Vagina (tissue), 2 donors: Measurements from ENCODE around the gene GRK4. TPM values are rescaled to one million over a fixed set of nuclear protein-coding genes. Genes with fewer than 3 reads are reported as not detected.
A peak's percentile ranks its signal among the peaks of the same experiment; 100 is the strongest.

Experiments
- DNase-seq, 2 donors: peaks; one replicate each; pipeline ENCODE4 v3.0.0-alpha.2; 2017; ENCODE audit errors: extremely low spot score in 2 of 2
- H3K27ac ChIP-seq: fragments of 200-600 bp; sonication (generic); one replicate; pipeline ENCODE4 v1.5.1; 2019
- H3K27me3 ChIP-seq: fragments of 200-600 bp; sonication (generic); one replicate; pipeline ENCODE4 v1.5.1; 2019
- H3K36me3 ChIP-seq, 2 donors: fragments of 200-600 bp; sonication (generic); one replicate each; pipeline ENCODE4 v1.5.1; 2017 to 2019
- H3K4me1 ChIP-seq: fragments of 200-600 bp; sonication (generic); one replicate; pipeline ENCODE4 v1.5.1; 2019
- H3K4me3 ChIP-seq, 2 donors: fragments of 200-600 bp; sonication (generic); 1 replicate in 1 of 2; 2 replicates in 1 of 2; pipeline ENCODE4 v1.5.1; 2016 to 2019
- H3K9me3 ChIP-seq: fragments of 200-600 bp; sonication (generic); one replicate; pipeline ENCODE4 v1.5.1; 2019
- POLR2A ChIP-seq, 2 donors: fragments of 450-650 bp; IDR thresholded peaks; one replicate each; pipeline ENCODE4 v1.6.1; 2017; ENCODE audit warnings: antibody characterized with exemption in 2 of 2, mild to moderate bottlenecking in 2 of 2, moderate library complexity in 2 of 2
- POLR2AphosphoS5 ChIP-seq, 2 donors: sonication (generic); formaldehyde crosslinking; IDR thresholded peaks; one replicate each; pipeline ENCODE4 v1.9.0; 2017; ENCODE audit warnings: antibody characterized with exemption in 2 of 2, mild to moderate bottlenecking in 2 of 2, low read depth in 1 of 2; ENCODE audit not compliant: insufficient read depth in 1 of 2
- intact Hi-C: fragments of 100-400 bp; cut with DNase I; formaldehyde crosslinking; loops from one replicate; pipeline ENCODE4 v1.15.1; 2023
- total RNA-seq: library from RNA; depleted of rRNA; stranded (reverse); fragments of >200 nt; gene quantifications from one replicate; pipeline ENCODE4 v1.2.3, GENCODE V29; 2016
- TF ChIP-seq, protein P1 (sequence below), 3 experiments: fragments of 450-650 bp in 2 of 3; fragments of 200-600 bp in 1 of 3; sonication (generic) in 1 of 3; IDR thresholded peaks; one replicate each; pipeline ENCODE4 v1.5.1; 2017 to 2019; ENCODE audit warnings: antibody characterized with exemption in 3 of 3, mild to moderate bottlenecking in 2 of 3, moderate library complexity in 2 of 3

The GRK4 gene
- total RNA-seq, 1 donor from 2014 or later = 2.7 TPM

DNA sequence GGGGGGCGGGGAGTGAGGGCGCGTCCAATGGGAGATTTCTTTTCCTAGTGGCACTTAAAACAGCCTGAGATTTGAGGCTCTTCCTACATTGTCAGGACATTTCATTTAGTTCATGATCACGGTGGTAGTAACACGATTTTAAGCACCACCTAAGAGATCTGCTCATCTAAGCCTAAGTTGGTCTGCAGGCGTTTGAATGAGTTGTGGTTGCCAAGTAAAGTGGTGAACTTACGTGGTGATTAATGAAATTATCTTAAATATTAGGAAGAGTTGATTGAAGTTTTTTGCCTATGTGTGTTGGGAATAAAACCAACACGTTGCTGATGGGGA, 112.2 kb downstream of the GRK4 start:
- Histone ChIP-seq H3K36me3 (no peaks in the 10 kb centered on the region), H3K9me3 (no peaks in the 10 kb centered on the region), H3K27me3 (no peaks in the 10 kb centered on the region), H3K4me1 (peaks cover 35% of the 10 kb centered on the region), H3K27ac (peak overlapping the region; percentile 85), H3K4me3 (peak overlapping the region; percentile 79 to 87)
- no peak for TF ChIP-seq POLR2AphosphoS5 (IDR thresholded peaks at IDR 0.05; ENCODE audit: insufficient read depth in 1 of 2, low read depth in 1 of 2)
- TF ChIP-seq, protein P1, sequence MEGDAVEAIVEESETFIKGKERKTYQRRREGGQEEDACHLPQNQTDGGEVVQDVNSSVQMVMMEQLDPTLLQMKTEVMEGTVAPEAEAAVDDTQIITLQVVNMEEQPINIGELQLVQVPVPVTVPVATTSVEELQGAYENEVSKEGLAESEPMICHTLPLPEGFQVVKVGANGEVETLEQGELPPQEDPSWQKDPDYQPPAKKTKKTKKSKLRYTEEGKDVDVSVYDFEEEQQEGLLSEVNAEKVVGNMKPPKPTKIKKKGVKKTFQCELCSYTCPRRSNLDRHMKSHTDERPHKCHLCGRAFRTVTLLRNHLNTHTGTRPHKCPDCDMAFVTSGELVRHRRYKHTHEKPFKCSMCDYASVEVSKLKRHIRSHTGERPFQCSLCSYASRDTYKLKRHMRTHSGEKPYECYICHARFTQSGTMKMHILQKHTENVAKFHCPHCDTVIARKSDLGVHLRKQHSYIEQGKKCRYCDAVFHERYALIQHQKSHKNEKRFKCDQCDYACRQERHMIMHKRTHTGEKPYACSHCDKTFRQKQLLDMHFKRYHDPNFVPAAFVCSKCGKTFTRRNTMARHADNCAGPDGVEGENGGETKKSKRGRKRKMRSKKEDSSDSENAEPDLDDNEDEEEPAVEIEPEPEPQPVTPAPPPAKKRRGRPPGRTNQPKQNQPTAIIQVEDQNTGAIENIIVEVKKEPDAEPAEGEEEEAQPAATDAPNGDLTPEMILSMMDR (IDR thresholded peaks at IDR 0.05) = no peak
- no peak for TF ChIP-seq POLR2A (IDR thresholded peaks at IDR 0.05)
- DNase-seq = no peak
- intact Hi-C loops = no loop called here

DNA sequence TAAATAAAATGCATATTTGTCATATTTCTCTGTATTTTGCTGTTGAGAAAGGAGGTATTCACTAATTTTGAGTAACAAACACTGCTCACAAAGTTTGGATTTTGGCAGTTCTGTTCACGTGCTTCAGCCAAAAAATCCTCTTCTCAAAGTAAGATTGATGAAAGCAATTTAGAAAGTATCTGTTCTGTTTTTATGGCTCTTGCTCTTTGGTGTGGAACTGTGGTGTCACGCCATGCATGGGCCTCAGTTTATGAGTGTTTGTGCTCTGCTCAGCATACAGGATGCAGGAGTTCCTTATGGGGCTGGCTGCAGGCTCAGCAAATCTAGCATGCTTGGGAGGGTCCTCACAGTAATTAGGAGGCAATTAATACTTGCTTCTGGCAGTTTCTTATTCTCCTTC, 114.4 kb downstream of the GRK4 start:
- H3K36me3 ChIP-seq = no peaks in the 10 kb centered on the region
- peaks cover 35% of the 10 kb centered on the region for H3K4me1 ChIP-seq
- TF ChIP-seq, protein P1 (IDR thresholded peaks at IDR 0.05) = no peak
- no peak for TF ChIP-seq POLR2A (IDR thresholded peaks at IDR 0.05)
- no peak overlapping the region for H3K27ac ChIP-seq
- no peaks in the 10 kb centered on the region for H3K27me3 ChIP-seq
- H3K4me3 ChIP-seq = no peak overlapping the region
- H3K9me3 ChIP-seq = no peaks in the 10 kb centered on the region
- no peak for DNase-seq
- intact Hi-C loops = no loop called here

DNA sequence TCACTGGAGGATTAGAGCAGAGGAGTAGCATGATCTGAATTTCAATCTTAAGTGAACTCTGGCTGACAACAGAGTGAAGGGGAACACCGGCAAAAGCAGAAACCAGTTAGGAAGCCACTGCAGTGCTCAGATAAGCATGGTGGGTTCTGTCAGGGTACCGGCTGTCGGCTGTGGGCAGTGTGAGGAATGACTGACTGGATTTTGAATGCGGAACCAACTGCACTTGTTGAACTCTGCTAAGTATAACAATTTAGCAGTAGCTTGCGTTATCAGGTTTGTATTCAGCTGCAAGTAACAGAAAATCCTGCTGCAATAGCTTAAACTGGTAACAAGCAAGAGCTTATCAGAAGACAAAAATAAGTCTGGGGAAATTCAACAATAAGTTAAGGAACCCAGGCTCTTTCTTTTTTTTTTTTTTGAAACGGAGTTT, 116.3 kb downstream of the GRK4 start:
- Histone ChIP-seq H3K27ac (no peak overlapping the region), H3K4me3 (no peak overlapping the region), H3K4me1 (peaks cover 28% of the 10 kb centered on the region), H3K36me3 (no peaks in the 10 kb centered on the region), H3K9me3 (no peaks in the 10 kb centered on the region), H3K27me3 (no peaks in the 10 kb centered on the region)
- intact Hi-C loops = no loop called here
- no peak for DNase-seq
- TF ChIP-seq POLR2AphosphoS5 (IDR thresholded peaks at IDR 0.05; ENCODE audit: insufficient read depth in 1 of 2, low read depth in 1 of 2) (no peak), POLR2A (IDR thresholded peaks at IDR 0.05) (no peak)
- TF ChIP-seq, protein P1 (IDR thresholded peaks at IDR 0.05) = no peak

DNA sequence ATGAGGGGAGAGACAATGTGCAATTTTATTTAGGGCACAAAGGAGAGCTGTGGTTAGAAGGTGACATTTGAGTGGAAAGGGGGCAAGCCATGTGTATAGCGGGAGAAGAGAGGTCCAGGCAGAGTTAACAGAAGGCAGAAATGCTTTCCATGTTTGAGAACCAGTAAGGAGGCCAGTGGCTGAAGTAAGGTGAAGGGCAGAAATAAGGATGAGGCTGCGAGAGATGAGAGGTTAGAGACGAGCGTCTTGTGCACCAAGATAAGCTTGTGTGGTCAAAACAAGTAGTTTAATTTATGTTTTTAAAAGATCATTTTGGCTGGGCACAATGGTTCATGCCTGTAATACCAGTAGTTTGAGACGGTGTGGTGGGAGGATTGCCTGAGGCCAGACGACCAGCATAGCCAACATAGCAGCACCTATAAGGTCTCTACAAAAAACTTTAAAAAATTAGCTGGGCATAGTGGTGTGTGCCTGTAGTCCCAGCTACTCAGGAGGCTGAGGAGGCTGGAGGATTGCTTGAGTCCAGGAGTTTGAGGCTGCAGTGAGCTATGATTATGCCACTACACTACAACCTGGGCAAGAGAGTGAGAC, 119.6 kb downstream of the GRK4 start:
- no peaks in the 10 kb centered on the region for H3K27me3 ChIP-seq
- H3K27ac ChIP-seq = no peak overlapping the region
- DNase-seq = no peak
- no peaks in the 10 kb centered on the region for H3K9me3 ChIP-seq
- TF ChIP-seq POLR2A (IDR thresholded peaks at IDR 0.05) (no peak), POLR2AphosphoS5 (IDR thresholded peaks at IDR 0.05; ENCODE audit: insufficient read depth in 1 of 2, low read depth in 1 of 2) (no peak)
- TF ChIP-seq, protein P1 (IDR thresholded peaks at IDR 0.05) = no peak
- intact Hi-C loops = no loop called here
- peaks cover 0 to 10% of the 10 kb centered on the region in 2 donors for H3K36me3 ChIP-seq
- no peak overlapping the region for H3K4me3 ChIP-seq
- no peaks in the 10 kb centered on the region for H3K4me1 ChIP-seq

DNA sequence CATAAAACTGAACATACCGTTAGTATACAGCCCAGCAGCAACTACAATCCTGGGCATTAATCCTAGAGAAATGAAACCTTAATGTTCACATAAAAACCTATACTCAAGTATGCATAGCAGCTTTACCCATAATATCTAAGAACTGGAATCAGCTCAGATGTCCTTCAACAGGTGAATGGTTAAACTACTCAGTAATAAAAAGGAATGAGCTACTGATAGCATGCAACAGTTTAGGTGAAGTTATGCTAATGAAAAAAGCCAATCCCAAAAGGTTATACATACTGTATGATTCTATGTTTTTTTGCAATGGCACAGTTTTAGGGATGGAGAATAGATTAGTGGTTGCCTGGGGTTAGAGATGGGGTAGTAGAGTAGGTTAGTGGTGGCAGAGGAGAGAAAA, 120.4 kb downstream of the GRK4 start:
- H3K36me3 ChIP-seq = peaks cover 0 to 10% of the 10 kb centered on the region in 2 donors
- H3K27me3 ChIP-seq = no peaks in the 10 kb centered on the region
- intact Hi-C loops = no loop called here
- no peaks in the 10 kb centered on the region for H3K9me3 ChIP-seq
- H3K4me3 ChIP-seq = no peak overlapping the region
- H3K4me1 ChIP-seq = no peaks in the 10 kb centered on the region
- TF ChIP-seq, protein P1 (IDR thresholded peaks at IDR 0.05) = no peak
- TF ChIP-seq POLR2A (IDR thresholded peaks at IDR 0.05) = no peak
- TF ChIP-seq POLR2AphosphoS5 (IDR thresholded peaks at IDR 0.05; ENCODE audit: insufficient read depth in 1 of 2, low read depth in 1 of 2) = no peak
- no peak for DNase-seq
- no peak overlapping the region for H3K27ac ChIP-seq
